ENCODE data around the gene ZC3H11A. TPM values are rescaled to one million over a fixed set of nuclear protein-coding genes. Genes with fewer than 3 reads are reported as not detected.
A peak's percentile ranks its signal among the peaks of the same experiment; 100 is the strongest.

The ZC3H11A gene
- total and polyA plus RNA-seq, 2 of the 13 experiments (the other 11 are each of a cell fraction or from before 2014, with no cell fraction given): 56.9 to 59.7 TPM

DNA sequence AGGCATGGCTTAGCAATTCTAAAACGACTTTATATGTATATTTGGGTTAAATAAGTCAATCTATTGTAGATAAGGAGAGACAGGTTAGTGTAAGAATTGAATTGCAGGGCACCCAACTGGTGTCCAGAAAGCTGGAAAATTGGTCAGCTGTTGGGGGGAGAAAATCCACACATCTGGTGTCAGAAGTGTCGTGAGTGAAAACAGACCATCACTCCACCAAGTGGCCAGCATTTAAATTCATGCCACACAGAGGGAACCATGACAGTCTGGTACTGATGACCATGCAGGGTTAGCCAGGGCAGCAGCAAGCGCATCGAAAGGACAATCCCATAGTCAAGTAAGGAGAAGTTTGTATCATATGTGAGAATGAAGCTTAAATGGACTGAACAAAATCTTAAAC, 18.8 kb upstream of the ZC3H11A start:
- BruUV-seq (replicated peaks): no TSS peak

More for the DNA sequence above, 18.8 kb upstream of the ZC3H11A start:
- Histone ChIP-seq H3K36me3 (replicated peaks in 1 of 2; ENCODE audit: control insufficient read depth in 1 of 2, insufficient read depth in 2 of 2, low read length in 2 of 2) (no peaks in the 10 kb centered on the region), H2AFZ (ENCODE audit: low read length) (no peak overlapping the region), H3K9me3 (ENCODE audit: low read length) (no peaks in the 10 kb centered on the region), H3K4me3 (replicated peaks in 1 of 3; ENCODE audit: insufficient read depth in 1 of 3, low read depth in 2 of 3, low read length in 3 of 3) (no peak overlapping the region), H3K27ac (ENCODE audit: extremely low read length, insufficient read depth, low read length) (no peak overlapping the region), H3K4me1 (ENCODE audit: insufficient read depth, low read length) (no peaks in the 10 kb centered on the region), H3K9ac (ENCODE audit: insufficient read depth, low read depth, low read length) (no peak overlapping the region), H3K27me3 (ENCODE audit: control insufficient read depth in 1 of 2, insufficient read depth in 2 of 2, low read length in 2 of 2) (no peaks in the 10 kb centered on the region; a peak in 1 of 5 replicates), H4K20me1 (ENCODE audit: insufficient read depth, low read length) (no peaks in the 10 kb centered on the region), H3K79me2 (ENCODE audit: insufficient read depth, low read length) (no peaks in the 10 kb centered on the region), H3K4me2 (ENCODE audit: low read depth, low read length) (no peak overlapping the region)
- intact Hi-C loops (cut with micrococcal nuclease; ENCODE audit: unreplicated experiment) (no loop called here), in situ Hi-C loops (cut with HindIII; ENCODE audit: extremely low pct_ligation_motif_present, low pct_unique_long_range_greater_than_20kb) (no loop called here)
- WGBS (ENCODE audit: low lambda C conversion rate): 34% methylated on average over 4 of the region's 4 CpGs
- POLR2A ChIA-PET: no interaction called here
- CTCF ChIA-PET (ENCODE audit: low intra/inter-chr PET ratio, low total read pairs): no interaction called here
- TF ChIP-seq ARID5B (CRISPR knock-in tag; IDR thresholded peaks at IDR 0.05): no peak
- peak; percentile 47 for TF ChIP-seq STAG1 (CRISPR knock-in tag; IDR thresholded peaks at IDR 0.05)
- TF ChIP-seq CTCF (CRISPR knock-in tag; IDR thresholded peaks at IDR 0.05): peak; percentile 42
- TF ChIP-seq RFX5 (IDR thresholded peaks at IDR 0.05; ENCODE audit: low read depth, low read length): 0 out of 2 replicates have a peak, but pooled peaks have one; percentile 40
- no peak for TF ChIP-seq ZNF335 (CRISPR knock-in tag; IDR thresholded peaks at IDR 0.05)
- ATAC-seq (peak; percentile 74), DNase-seq (ENCODE audit: low spot score) (no peak), FAIRE-seq (peak; percentile 52)
